NOMO-1 (cell line): ENCODE measurements around the gene MS4A12.
A peak's percentile ranks its signal among the peaks of the same experiment; 100 is the strongest.
"Not testable (repeated sequence)": the region's sequence is repeated elsewhere in the genome, so short reads cannot be mapped to it uniquely, and the experiment has no call there.

ENCODE experiments used
- DNase-seq, 2 experiments: peaks; one replicate each; lab custom pipeline; 2025; ENCODE audit not compliant: unreplicated experiment in 2 of 2; lab: John Stamatoyannopoulos, UW

Gene MS4A12, protein sequence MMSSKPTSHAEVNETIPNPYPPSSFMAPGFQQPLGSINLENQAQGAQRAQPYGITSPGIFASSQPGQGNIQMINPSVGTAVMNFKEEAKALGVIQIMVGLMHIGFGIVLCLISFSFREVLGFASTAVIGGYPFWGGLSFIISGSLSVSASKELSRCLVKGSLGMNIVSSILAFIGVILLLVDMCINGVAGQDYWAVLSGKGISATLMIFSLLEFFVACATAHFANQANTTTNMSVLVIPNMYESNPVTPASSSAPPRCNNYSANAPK

DNA sequence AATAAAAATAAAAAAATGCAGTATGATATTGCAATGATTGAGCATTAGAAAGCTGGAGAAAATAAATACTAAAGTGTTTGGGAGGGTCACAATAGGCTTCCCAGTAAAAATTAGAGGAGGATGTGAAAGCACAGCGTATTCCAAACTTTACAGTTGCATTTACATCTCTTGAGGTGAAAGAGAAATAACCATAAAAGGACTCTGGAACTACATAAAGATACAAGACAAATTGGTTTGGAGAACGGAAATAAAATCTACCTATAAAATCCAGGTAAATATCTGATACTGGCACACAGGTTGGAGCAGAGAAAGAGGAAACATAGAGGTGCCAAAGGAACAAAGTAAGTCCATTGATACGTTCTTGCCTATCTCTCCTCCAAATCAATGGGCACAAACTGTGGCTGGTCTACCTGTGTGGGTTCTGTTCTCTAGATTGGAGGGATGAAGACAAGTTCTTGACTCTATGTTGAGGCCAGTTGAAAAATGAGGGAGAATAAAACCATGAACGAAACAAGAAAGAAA is at the start of gene MS4A12:
Gene MS4A12 (plus strand): TSS at position 291 of the 522 bp plus-strand sequence. CDS start 4,541 bp downstream, outside the sequence.
- no peak for DNase-seq

DNA sequence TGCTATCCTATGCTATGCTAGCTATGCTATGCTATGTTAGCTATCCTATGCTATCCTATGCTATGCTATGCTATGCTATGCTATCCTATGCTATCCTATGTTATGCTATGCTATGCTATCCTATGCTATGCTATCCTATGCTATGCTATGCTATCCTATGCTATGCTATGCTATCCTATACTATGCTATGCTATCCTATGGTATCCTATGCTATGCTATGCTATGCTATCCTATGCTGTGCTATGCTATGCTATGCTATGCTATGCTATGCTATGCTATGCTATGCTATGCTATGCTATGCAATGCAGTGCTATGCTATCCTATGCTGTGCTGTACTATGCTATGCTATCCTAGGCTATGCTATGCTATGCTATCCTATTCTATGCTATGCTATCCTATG is 45.5 kb upstream of the MS4A12 start:
- DNase-seq: no peak

DNA sequence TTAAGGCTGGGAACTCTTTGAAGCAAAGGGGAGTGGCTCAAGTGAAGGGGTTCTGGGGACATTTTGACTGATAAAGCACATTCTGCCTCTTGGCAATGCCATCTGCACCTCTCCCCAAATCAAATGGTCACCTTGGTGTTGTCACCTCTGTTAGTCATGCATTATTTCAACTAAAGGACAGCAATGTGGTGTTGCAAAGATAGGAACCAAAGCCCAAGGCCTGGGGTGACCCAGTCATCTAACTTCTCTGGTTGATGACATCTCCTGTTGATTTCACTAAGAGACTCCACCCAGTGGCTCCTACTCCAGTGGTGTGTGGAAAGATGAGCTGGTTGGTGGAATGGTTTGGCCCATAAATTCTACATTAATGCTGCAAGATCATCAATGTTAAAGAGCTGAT is 44.7 kb upstream of the MS4A12 start:
- DNase-seq: no peak

DNA sequence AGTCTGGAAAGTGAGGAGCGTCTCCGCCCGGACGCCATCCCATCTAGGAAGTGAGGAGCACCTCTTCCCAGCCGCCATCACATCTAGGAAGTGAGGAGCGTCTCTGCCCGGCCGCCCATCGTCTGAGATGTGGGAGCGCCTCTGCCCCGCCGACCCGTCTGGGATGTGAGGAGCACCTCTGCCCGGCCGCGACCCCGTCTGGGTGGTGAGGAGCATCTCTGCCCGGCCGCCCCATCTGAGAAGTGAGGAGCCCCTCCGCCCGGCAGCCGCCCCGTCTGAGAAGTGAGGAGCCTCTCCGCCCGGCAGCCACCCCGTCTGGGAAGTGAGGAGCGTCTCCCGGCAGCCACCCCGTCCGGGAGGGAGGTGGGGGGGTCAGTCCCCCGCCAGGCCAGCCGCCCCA is 41.4 kb upstream of the MS4A12 start:
- DNase-seq: not testable (repeated sequence)

DNA sequence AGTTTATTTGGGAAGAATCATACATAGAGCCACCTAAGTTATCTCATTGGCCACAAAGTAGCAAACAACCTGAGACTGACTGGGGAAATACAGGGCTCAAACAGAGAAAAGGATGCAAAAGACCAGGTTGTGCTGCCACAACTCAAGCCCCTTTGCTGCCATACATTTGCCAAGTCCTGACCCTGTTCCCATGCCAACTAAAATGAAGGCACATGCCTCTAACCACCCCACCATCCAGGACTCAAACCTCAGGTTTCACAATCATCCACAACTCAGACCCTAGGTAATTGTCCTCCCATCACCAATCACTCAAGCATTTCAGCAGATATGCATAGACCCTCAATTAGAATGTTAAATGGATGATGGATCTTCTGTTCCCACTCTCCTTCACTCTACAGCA is 38.4 kb upstream of the MS4A12 start:
- DNase-seq: no peak

DNA sequence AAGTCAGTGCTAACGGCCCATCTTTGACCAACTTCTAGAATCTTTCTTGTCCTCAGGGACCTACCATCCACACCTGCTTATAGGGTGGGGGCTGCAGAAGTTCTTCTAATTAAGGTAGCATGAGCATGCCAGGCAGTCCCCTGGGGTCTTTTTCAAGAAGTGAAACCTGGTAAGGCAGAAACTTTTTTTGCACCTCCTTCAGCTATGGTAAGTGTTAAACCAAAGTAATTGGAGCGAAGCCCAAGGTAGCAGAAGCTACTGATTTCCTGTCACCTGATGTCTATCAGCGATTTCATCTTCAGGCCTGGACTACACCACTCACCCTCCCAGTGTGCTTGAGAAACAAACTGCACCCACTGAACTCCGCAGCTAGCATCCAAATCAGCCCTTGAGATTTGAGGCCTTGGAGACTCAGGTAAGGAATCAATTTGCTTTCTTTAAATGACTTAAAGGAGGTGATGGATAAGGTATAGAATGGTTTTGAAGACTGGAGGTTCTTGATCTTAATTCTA is 37.0 kb upstream of the MS4A12 start, which contains the start of gene MS4A1:
Gene MS4A1 (plus strand): TSS at position 317 of the 512 bp plus-strand sequence. CDS start 6,528 bp downstream, outside the sequence.
- DNase-seq: no peak

DNA sequence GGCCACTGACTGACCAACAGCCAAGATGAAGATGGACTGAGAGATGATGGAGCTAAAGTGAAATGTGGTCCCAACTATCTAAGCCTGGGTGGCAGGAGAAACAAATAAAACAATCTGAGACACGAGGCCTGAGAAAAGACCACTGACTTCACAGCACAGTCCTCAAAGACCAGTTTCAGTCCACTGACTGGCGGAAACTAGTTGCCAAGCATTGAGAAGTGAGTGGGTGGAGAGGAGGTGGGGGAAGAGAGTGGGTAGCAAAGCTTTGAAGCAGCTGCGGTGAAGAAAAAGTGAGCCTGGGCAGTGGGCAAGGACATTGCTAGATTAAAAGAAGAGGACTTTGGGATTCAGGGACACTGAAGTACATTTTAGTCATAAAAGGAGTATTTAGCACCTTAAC is 35.0 kb upstream of the MS4A12 start:
- DNase-seq: no peak

DNA sequence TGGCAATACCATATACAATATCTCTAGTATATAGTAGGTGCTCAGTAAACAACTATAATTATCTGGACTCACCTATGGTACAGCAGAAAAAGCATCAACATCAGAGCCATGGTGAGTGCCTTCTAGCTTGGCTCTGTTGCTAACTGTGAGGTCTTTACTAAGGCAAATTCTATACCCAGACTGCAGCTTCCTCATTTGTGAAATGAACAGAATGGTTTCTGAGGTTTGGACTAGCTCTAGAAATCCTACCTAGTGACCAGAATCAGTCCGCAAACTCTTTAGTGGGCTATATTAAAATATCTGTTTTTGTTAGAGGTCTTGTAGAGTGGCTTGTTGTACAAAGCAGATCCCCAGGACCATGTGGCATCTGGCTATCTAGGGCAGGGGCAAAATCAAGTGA is 33.2 kb upstream of the MS4A12 start:
- no peak for DNase-seq

DNA sequence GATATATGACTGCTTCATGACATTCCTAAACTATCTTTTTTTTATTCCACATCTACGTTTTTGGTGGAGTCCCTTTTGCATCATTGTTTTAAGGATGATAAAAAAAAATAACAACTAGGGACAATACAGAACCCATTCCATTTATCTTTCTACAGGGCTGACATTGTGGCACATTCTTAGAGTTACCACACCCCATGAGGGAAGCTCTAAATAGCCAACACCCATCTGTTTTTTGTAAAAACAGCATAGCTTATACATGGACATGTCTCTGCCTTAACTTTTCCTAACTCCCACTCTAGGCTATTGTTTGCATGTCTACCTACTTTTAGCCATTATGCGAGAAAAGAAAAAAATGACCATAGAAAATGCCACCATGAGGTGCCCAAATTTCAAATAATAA is 23.7 kb upstream of the MS4A12 start:
- no peak for DNase-seq

DNA sequence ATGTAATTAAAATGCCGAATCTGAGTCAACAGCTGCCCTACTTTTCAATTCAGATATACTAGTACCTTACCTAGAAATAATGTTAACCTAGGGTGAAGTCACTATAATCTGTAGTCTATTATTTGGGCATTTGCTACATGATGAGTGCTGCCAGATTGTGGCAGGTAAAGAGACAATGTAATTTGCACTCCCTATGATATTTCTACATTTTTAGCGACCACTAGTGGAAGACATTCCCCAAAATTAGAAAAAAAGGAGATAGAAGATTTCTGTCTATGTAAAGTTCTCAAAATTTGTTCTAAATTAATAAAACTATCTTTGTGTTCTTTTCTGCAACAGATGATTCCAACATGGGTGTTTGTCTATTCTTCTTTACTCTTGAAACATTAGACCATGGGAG is 22.9 kb upstream of the MS4A12 start:
- no peak for DNase-seq

DNA sequence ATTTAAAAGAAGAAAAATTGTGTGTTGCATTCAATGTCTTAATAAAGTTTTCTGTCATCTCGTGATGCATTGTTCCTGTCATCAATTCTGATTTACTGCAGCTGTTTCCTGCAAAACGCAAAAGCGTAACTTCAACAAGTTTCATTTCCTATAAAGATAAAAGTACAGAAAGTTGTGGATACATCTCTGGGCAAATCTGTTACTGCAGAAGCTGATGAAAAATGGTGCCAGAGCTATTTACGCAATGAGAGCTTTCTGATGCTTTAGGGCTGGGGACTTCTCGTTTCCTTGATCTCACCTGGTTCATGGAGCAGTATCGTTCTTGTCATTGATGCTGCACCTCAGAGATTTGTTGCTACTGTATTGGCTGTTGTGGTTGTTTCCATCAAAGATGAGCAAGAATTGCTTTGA is 15.5 kb upstream of the MS4A12 start:
- DNase-seq: peak; percentile 85 to 96

DNA sequence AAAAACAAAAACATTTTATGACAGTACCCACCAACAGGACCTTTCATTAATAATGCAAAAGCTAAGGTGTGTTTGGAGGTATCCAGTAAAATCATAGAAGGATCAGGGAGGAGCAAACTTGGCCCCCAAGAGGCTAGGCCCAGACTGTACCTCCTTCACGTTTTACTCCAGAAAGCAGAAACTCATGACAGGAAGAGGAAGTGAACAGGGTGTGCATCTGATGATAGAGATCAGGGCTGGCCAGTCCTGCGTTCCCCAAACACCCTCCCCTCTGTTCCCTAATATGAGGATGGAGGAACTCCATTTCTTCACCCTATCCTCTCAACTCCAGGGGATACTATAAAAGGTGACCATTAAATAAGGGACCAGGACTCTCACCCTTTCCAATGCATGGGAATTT is 10.2 kb upstream of the MS4A12 start:
- DNase-seq: peak; percentile 54 to 62

DNA sequence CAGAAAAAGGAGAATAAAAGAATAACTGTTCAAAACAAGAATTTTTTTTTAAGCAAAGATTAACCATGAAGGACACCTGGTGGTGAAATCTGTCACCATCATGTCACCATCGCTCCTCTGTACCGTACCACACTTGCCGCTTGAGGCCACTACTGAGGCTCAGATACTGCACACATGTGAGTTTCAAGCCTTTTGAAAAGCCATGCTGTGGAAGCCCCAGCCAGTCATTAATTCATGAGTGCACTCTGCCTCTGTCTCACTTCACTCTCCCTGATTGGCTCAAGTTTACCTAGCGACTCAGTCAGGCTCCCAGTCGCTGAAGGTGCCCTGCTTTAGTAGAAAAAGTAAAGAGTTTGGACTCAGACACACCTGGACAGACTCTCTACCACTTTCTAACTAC is 6.6 kb upstream of the MS4A12 start:
- DNase-seq: peak; percentile 79 to 91

DNA sequence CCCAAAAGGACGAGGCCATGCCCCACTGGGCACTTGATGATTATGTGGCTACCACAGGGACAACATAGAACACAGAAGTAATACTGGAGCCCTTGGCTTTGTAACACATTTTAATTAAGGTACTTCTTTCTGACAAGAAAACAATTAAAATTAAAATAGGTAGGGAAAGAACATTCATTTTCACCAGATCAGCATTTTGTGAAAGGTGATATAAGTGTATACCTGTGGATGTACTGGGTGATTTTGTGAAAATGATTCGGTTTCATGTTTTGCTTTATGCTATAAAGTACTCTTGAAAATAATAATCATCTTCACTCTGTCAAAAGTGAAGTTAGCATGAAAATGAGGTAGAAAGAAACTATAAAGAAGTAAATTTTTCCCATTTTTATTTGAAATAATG is 876 bp downstream of the MS4A12 start:
- no peak for DNase-seq

DNA sequence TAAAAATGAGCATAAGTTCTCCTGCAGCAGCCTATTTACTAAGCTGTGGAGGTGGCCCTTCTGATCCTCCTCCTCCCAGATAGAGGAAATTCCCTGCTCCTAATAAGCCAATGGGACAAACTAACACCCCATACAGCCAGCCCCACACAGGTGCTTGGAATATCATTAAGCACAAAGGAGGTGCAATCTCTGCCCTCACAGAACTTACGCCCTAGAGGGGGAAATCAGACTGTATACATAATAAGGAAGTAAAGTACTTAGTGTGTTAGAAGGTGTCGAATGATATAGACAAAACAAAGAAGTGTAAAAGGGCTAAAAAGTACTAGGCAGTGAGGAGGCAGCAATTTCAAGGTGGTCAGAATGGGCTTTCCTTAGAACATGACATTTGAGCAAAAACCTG is 5.8 kb downstream of the MS4A12 start:
- DNase-seq: peak in 1 of 2 experiments; percentile 54

DNA sequence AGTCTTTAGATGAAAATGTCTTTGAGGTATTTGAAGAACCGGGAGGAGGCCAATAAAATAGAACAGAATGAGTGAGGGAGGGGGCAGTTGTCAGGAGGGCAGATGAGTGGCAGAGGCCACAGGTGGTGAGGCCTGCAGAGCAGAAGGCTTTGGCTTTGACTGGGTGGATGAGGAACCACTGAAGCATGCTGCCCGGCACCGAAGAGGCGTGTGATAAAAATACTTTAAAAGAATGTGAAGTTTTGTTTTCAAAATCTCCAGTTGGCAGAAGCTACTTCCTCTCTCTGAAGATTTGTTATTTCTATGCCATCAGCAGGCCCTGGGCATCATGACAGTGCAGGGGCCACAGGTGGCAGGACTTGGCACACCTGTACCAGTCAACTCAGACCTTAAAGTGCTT is 6.3 kb downstream of the MS4A12 start:
- peak; percentile 16 to 48 for DNase-seq

DNA sequence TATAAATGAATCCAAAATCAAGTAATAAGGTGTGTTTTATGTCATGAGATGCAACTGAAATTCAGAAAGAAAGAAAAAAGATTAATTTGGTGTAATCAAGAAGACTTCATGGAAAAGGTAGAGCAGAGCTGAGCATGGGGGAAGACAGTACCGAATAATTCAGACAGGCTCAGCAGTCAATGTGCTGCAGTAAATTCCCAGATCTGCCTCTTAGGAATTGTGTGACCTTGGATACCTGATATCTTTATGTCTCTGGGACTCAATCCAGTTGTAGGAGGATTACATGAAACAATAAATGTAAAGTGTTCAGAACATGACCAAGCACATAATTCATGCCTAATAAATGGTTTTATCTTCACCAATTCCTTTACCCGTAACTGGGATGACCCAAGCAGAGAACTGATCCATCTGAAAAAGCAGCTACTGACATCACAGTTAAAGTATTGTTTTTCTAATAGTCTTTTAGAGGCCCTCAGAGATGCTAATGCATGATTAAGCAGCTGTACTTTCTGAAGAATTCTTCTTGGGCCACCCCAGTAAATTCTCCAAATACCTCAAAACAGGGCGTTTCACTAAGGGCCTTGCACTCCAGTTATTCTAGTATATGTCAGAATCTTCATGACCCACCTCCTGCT is 7.8 kb downstream of the MS4A12 start:
- DNase-seq: no peak

DNA sequence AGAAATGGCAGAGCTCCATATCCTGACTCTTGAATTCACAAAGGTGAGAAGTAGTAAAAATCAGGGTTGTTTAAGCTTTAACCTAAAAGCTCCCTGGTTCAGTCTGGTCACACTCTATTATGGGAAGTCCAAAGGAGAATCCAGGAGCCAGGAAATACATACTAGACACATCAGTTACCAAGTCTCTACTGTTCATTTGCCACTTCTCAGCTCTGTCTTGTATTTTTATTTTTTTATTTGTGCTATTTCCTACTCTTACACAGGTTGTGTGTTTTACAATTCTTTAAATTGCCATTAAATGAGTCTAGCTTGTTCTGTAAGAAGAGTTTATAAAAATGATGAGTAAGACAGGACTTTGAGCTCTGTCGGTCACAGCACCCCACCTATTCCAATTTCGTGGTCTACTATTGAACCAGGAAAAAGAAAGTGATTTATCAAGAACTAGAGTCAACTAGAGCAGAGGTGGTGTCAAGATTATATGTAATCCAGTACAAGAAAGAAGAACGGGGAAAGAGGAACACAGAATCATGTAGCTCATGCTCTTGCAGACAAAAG is 9.7 kb downstream of the MS4A12 start:
- peak in 1 of 2 experiments; percentile 41 for DNase-seq

DNA sequence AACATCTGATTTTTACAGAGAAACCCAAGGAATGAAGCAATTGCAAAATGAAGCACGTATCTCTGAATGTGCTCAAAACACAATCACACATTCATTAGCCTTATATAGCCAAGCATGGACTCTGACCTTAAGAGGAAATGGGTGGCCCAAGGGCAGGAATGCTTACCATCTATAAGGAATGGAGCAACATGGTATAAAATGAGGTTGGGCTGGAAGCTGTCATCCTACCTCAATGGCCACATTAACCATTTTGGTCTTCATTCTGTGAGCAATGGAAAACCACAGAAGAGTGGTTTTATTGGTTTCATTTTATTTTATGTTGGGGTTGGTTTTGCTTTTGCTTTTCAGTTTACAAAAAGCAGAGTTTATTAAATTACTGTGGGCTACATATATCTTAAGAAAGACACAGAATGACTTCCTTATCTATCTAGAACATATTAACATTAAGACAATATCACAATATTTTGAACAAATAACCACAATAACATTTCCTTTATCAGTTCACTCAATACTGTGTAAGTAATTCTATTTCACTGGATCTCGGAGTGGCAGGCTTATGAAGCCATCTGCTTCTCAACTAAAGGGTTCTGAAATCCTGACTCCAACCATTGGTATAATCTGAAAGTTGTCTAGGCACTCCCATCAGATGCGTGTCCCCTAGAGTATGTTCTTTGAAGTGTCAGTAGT is 11.8 kb downstream of the MS4A12 start:
- DNase-seq: no peak

DNA sequence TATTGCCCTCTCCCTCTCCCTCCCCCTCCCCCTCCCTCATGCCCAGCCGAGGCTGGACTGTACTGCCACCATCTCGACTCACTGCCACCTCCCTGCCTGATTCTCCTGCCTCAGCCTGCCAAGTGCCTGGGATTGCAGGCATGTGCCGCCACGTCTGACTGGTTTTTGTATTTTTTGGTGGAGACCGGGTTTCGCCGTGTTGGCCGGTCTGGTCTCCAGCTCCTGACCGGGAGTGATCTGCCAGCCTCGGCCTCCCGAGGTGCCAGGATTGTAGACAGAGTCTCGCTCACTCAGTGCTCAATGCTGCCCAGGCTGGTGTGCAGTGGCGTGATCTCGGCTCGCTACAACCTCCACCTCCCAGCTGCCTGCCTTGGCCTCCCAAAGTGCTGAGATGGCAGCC is 17.0 kb downstream of the MS4A12 start:
- DNase-seq: not testable (repeated sequence)

DNA sequence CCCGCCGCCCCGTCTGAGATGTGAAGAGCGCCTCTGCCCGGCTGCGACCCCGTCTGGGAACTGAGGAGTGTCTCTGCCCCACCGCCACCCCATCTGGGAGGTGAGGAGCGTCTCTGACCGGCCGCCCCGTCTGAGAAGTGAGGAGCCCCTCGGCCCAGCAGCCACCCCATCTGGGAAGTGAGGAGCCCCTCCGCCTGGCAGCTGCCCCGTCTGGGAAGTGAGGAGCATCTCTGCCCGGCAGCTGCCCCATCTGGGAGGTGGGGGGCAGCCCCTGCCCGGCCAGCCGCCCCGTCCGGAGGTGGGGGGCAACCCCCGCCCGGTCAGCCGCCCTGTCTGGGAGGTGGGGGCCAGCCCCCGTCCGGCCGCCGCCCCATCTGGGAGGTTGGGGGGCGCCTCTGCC is 17.6 kb downstream of the MS4A12 start:
- not testable (repeated sequence) for DNase-seq
